ENCODE data around the gene CLDN11. TPM values are rescaled to one million over a fixed set of nuclear protein-coding genes. Genes with fewer than 3 reads are reported as not detected.

The CLDN11 gene
- total RNA-seq, 1 donor from 2014 or later, result 11.7 TPM

- no peak for TF ChIP-seq CTCF (IDR thresholded peaks at IDR 0.05)
- no peak for ATAC-seq
- Histone ChIP-seq H3K9me3 (no peaks in the 10 kb centered on the region), H3K4me1 (no peaks in the 10 kb centered on the region), H3K27me3 (no peaks in the 10 kb centered on the region), H3K27ac (no peak overlapping the region), H3K36me3 (no peaks in the 10 kb centered on the region), H3K4me3 (no peak overlapping the region)
- intact Hi-C loops (cut with DNase I), result no loop called here
- DNase-seq, result no peak
Observed at GRCh38 chr3:170437696-170438407, 19.2 kb downstream of the CLDN11 start.

GRCh38 chr3:170438836-170439235 is 20.2 kb downstream of the CLDN11 start:
- H3K9me3 ChIP-seq, result no peaks in the 10 kb centered on the region
- H3K27ac ChIP-seq, result no peak overlapping the region
- DNase-seq (no peak), ATAC-seq (no peak)
- no peak for TF ChIP-seq CTCF (IDR thresholded peaks at IDR 0.05)
- H3K36me3 ChIP-seq, result no peaks in the 10 kb centered on the region
- intact Hi-C loops (cut with DNase I), result no loop called here
- no peak overlapping the region for H3K4me3 ChIP-seq
- no peaks in the 10 kb centered on the region for H3K27me3 ChIP-seq
- H3K4me1 ChIP-seq, result no peaks in the 10 kb centered on the region

GRCh38 chr3:170440344-170440743 is 21.7 kb downstream of the CLDN11 start:
- Histone ChIP-seq H3K27me3 (no peaks in the 10 kb centered on the region), H3K36me3 (no peaks in the 10 kb centered on the region), H3K9me3 (no peaks in the 10 kb centered on the region), H3K4me1 (no peaks in the 10 kb centered on the region), H3K27ac (no peak overlapping the region), H3K4me3 (no peak overlapping the region)
- DNase-seq (no peak), ATAC-seq (no peak)
- TF ChIP-seq CTCF (IDR thresholded peaks at IDR 0.05), result no peak
- intact Hi-C loops (cut with DNase I), result no loop called here

GRCh38 chr3:170441412-170441811 is 22.7 kb downstream of the CLDN11 start:
- H3K4me1 ChIP-seq, result no peaks in the 10 kb centered on the region
- no peak for TF ChIP-seq CTCF (IDR thresholded peaks at IDR 0.05)
- no peak for ATAC-seq
- no peaks in the 10 kb centered on the region for H3K9me3 ChIP-seq
- H3K36me3 ChIP-seq, result no peaks in the 10 kb centered on the region
- no peak overlapping the region for H3K4me3 ChIP-seq
- no peak for DNase-seq
- H3K27ac ChIP-seq, result no peak overlapping the region
- no peaks in the 10 kb centered on the region for H3K27me3 ChIP-seq
- intact Hi-C loops (cut with DNase I), result no loop called here

- H3K9me3 ChIP-seq, result no peaks in the 10 kb centered on the region
- intact Hi-C loops (cut with DNase I), result no loop called here
- H3K4me3 ChIP-seq, result no peak overlapping the region
- H3K27ac ChIP-seq, result no peak overlapping the region
- no peak for TF ChIP-seq CTCF (IDR thresholded peaks at IDR 0.05)
- H3K4me1 ChIP-seq, result no peaks in the 10 kb centered on the region
- H3K27me3 ChIP-seq, result no peaks in the 10 kb centered on the region
- no peaks in the 10 kb centered on the region for H3K36me3 ChIP-seq
- DNase-seq, result no peak
- ATAC-seq, result no peak
Observed at GRCh38 chr3:170442947-170443346, 24.3 kb downstream of the CLDN11 start.

- DNase-seq (no peak), ATAC-seq (no peak)
- H3K27me3 ChIP-seq, result no peaks in the 10 kb centered on the region
- intact Hi-C loops (cut with DNase I), result no loop called here
- no peaks in the 10 kb centered on the region for H3K4me1 ChIP-seq
- TF ChIP-seq CTCF (IDR thresholded peaks at IDR 0.05), result no peak
- no peak overlapping the region for H3K4me3 ChIP-seq
- H3K36me3 ChIP-seq, result no peaks in the 10 kb centered on the region
- no peak overlapping the region for H3K27ac ChIP-seq
- H3K9me3 ChIP-seq, result no peaks in the 10 kb centered on the region
Observed at GRCh38 chr3:170443457-170443856, 24.8 kb downstream of the CLDN11 start.

All from upper lobe of right lung (tissue), 1 donor.